ENCODE measurements around the gene GTPBP2. TPM values are rescaled to one million over a fixed set of nuclear protein-coding genes. Genes with fewer than 3 reads are reported as not detected.

GTPBP2 gene
- total and polyA plus RNA-seq, 2 of the 13 experiments (the other 11 are each of a cell fraction or from before 2014, with no cell fraction given), result 26.9 to 88.2 TPM

- no peak for TF ChIP-seq MAFK (conservative IDR thresholded peaks at IDR 0.05 in 1 of 2, IDR thresholded peaks at IDR 0.05 in 1 of 2; ENCODE audit: low read length in 2 of 2)
- TF ChIP-seq ZFYVE20 (CRISPR knock-in tag; IDR thresholded peaks at IDR 0.05; ENCODE audit: borderline replicate concordance, low read depth), result no peak
- TF ChIP-seq ZBTB34 (CRISPR knock-in tag; IDR thresholded peaks at IDR 0.05), result no peak
- TF ChIP-seq ZNF597 (CRISPR knock-in tag; IDR thresholded peaks at IDR 0.05), result no peak
- TF ChIP-seq ZNF691 (CRISPR knock-in tag; IDR thresholded peaks at IDR 0.05; ENCODE audit: borderline replicate concordance, low read depth), result no peak; the same call in 1 of the 2 replicates
- TF ChIP-seq AGO1 (IDR thresholded peaks at IDR 0.05; ENCODE audit: low read depth, low read length, poor library complexity, severe bottlenecking), result peak; percentile 70
- TF ChIP-seq ZFP36L1 (CRISPR knock-in tag; IDR thresholded peaks at IDR 0.05), result peak; percentile 75
- TF ChIP-seq PRDM10 (CRISPR knock-in tag; IDR thresholded peaks at IDR 0.05; ENCODE audit: low read depth), result peak; percentile 34; the same call in 1 of the 2 replicates
- TF ChIP-seq MXD3 (CRISPR knock-in tag; IDR thresholded peaks at IDR 0.05), result peak; percentile 81
- TF ChIP-seq ZNF546 (CRISPR knock-in tag; conservative IDR thresholded peaks at IDR 0.05), result peak; percentile 60
- TF ChIP-seq MTA3 (CRISPR knock-in tag; IDR thresholded peaks at IDR 0.05), result no peak
- TF ChIP-seq POLR2G (IDR thresholded peaks at IDR 0.05; ENCODE audit: low read depth, low read length), result peak; percentile 100
- no peak for TF ChIP-seq ZFP36 (IDR thresholded peaks at IDR 0.05; ENCODE audit: borderline replicate concordance, low read depth, low read length, partially characterized antibody)
- peak; percentile 75; the same call in 1 of the 2 replicates for TF ChIP-seq ZNF33A (CRISPR knock-in tag; IDR thresholded peaks at IDR 0.05; ENCODE audit: borderline replicate concordance)
- 0 out of 2 replicates have a peak, but pooled peaks have one; percentile 11 for TF ChIP-seq NFATC3 (CRISPR knock-in tag; IDR thresholded peaks at IDR 0.05)
- TF ChIP-seq UBTF (CRISPR knock-in tag; IDR thresholded peaks at IDR 0.05), result peak; percentile 71
- peak; percentile 79 for TF ChIP-seq TARDBP (CRISPR knock-in tag; IDR thresholded peaks at IDR 0.05)
Observed at GRCh38 chr6:43635387-43636307, 6.6 kb upstream of the GTPBP2 start, which contains the start of gene MAD2L1BP (continued).
